GM12874 (cell line): ENCODE measurements around the gene NAPA.

Experiments
- CTCF ChIP-seq: IDR thresholded peaks from 2 replicates; pipeline ENCODE4 v1.5.1; 2011; ENCODE audit warnings: low read depth, mild to moderate bottlenecking, control low read depth, low read length, moderate library complexity; ENCODE audit not compliant: insufficient read depth

NAPA gene

DNA sequence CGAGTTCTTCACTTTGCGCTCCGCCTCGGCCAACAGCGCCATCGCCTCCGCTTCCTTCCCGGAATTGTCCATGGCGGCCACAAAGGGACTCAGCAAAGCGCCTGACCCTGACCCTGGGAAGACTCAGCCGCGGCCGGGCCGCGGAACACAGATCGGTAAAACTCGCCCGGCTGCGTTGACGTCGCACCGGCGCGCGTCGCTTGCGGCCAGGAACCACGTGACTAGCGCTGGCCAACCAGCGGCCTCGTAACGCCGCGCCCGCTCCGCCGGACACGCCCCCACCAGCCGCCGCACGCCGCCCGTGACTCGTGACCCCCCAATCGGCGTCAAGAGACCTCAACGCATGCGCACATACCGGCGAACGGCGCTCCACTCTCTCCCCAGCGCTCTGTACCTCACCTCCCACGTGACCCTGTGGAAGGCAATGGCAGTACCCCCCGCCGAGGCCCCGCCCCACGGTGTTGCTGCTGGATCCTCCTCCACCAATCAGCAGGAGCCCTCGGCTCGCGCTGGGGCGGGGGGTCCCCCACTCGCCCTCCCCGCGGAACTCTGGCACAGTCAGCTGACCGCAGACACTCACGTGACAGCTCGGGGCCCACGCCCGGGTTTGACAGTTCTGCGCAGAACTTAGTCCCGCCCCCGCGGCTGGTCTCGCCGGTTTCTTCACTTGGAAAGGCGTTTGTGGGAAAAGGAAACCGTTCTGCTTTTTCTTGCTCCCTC lies at the start of gene NAPA:
NAPA (minus strand) TSS at position 195 of the 720 bp plus-strand sequence; CDS start at position 72, 123 bp downstream.
- no peak for TF ChIP-seq CTCF

DNA sequence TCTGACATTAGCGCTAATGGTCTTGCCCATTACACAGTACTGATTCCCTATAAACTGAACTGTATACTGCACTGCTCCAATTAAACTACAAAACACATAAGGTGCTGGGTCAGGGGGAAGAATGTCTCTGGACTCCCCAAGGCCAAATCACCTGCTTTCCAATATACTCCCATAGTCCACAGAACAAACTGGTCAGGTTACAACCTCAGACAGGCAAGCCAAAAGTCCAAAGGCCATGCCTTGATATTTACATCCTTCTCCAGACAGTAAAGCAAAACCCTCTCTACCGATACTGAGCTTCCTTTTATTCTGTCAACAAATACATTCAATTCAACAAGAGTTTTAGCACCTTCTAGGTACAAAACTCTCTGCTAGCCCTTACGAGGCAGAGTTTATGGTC lies 49.2 kb upstream of the NAPA start:
- no peak for TF ChIP-seq CTCF

DNA sequence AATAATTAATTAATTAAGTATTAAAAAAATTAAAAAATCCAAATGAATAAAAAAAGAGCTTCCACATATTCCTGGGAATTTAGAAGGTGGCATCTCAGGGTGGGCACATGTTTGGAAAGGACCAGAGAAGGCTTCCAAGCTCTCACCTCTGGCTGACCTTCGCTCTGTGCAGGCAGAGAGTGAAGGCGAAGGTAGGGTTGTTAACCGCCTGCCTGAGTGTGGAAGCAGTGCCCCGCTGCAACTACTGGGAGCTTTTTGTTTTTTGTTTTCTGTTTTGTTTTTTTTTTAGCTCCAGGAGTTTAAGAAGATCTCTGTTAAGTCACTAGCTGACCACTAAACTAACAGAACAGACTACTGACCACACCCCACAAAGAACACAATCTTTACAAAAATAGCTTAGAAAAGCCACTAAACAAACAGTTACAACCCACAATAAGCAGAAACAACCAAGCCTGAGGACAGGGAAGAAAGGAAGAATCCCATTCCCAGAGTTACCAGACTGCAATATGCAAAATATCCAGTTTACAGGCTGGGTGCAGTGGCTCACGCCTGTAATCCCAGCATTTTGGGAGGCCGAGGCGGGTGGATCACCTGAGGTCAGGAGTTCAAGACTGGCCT lies 46.7 kb upstream of the NAPA start:
- TF ChIP-seq CTCF: no peak

GRCh38 chr19:47560999-47561398 lies 46.1 kb upstream of the NAPA start:
- TF ChIP-seq CTCF: no peak

DNA sequence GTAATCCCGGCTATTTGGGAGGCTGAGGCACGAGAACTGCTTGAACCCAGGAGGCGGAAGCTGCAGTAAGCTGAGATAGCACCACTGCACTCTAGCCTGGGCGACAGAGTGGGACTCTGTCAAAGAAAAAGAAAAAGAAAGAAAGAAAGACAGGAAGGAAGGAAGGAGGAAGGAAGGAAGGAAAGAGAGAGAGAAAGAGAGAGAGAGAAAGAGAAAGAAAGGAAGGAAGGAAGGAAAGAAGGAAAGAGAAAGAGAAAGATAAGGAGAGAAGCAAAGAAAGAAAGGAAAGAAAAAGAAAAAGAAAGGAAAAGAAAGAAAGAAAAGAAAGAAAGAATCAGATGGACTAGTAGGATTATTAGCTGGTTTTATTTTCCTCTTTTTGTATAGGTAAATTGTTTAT lies 35.3 kb upstream of the NAPA start:
- TF ChIP-seq CTCF: no peak

DNA sequence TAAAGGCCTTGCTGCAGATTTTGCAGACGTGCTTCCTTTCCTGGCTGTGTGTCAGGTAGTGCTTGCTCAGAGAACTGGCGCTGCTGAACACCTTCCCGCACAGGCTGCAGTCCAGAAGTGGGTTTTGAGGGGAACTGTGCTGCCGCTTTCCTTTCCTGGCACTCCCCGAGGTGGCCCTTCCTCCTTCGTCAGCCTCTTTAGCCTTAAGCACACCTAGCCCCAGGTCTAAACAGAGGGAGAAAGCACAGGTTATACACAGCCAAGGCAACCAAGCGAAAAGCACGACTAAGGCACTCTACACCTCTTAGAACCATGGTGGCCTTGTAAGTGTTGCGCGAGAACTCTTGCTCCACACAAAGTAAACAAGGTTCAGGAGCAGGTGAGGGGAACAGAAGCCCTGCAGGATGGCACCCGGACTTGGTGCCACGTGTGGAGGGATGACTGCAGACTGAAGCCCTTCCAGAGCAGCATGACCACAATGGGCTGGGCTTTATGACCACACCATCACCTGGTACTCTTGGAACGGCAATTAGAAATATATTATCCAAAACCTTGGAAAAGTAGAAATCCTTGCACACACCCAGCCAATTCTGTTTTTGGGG lies 34.5 kb upstream of the NAPA start:
- TF ChIP-seq CTCF: no peak

DNA sequence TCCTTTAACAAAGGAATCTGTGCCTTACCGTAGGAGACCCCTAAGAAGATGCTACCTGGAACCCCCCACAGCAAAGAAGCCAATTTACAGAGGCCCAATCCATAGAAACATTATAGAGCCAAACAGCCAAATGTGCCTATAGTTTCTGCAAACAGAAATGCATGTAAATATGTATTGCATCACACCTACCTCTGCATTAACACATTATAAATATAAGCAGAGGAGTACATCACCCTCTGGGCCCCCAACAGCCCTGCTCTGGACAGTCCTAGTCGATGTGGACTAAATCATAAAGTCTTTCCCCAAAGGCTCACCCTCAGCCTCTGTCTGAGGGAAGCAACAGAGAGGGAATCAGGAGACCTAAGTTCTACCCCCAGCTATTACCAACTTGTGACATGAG lies 32.3 kb upstream of the NAPA start:
- TF ChIP-seq CTCF: no peak
